SK-N-MC (cell line): ENCODE results near the gene COPS2.

Experiments
- DNase-seq: peaks from one replicate; pipeline ENCODE4 v3.0.0-alpha.2; 2011; ENCODE audit warnings: low read depth, low spot score
- H3K27ac ChIP-seq: fragments of 200-600 bp; sonication (generic); 2 replicates; pipeline ENCODE4 v1.5.1; 2016; ENCODE audit warnings: mixed run types
- H3K36me3 ChIP-seq: fragments of 200-600 bp; sonication (generic); 2 replicates; pipeline ENCODE4 v1.6.1; 2017; ENCODE audit warnings: antibody characterized with exemption, low read length, mixed read lengths; ENCODE audit not compliant: insufficient read depth
- H3K4me3 ChIP-seq: fragments of 200-600 bp; sonication (generic); 2 replicates; pipeline ENCODE4 v1.5.1; 2016
- H3K9ac ChIP-seq: fragments of 200-600 bp; sonication (generic); 2 replicates; pipeline ENCODE4 v1.8.0; 2017; ENCODE audit warnings: mixed run types, mixed read lengths; ENCODE audit not compliant: insufficient read length
- H3K9me3 ChIP-seq: fragments of 200-600 bp; sonication (generic); 2 replicates; pipeline ENCODE4 v1.6.1; 2017; ENCODE audit warnings: low read depth, mild to moderate bottlenecking, antibody characterized with exemption, low read length, moderate library complexity, mixed read lengths
- EZH2 ChIP-seq: fragments of 200-600 bp; sonication (generic); IDR thresholded peaks from one replicate; pipeline ENCODE4 v1.6.1; 2017; ENCODE audit warnings: antibody characterized with exemption
- FOXP2 ChIP-seq: optimal IDR thresholded peaks from 2 replicates; pipeline ENCODE3; 2011; ENCODE audit warnings: mild to moderate bottlenecking, moderate library complexity; ENCODE audit not compliant: insufficient read depth; ENCODE audit errors: extremely low read length, control extremely low read depth
- POLR2AphosphoS5 ChIP-seq: IDR thresholded peaks from 2 replicates; pipeline ENCODE4 v1.6.1; 2012; ENCODE audit warnings: mild to moderate bottlenecking, low read depth, low read length, borderline replicate concordance

COPS2 gene

GRCh38 chr15:49171790-49172189, 16.4 kb upstream of the COPS2 start:
- no peak overlapping the region for H3K4me3 ChIP-seq
- H3K27ac ChIP-seq, result no peak overlapping the region
- no peaks in the 10 kb centered on the region for H3K9me3 ChIP-seq
- H3K9ac ChIP-seq, result no peak overlapping the region
- no peak for TF ChIP-seq EZH2
- no peak for TF ChIP-seq POLR2AphosphoS5
- TF ChIP-seq FOXP2, result no peak
- DNase-seq, result no peak
- no peaks in the 10 kb centered on the region for H3K36me3 ChIP-seq

DNA sequence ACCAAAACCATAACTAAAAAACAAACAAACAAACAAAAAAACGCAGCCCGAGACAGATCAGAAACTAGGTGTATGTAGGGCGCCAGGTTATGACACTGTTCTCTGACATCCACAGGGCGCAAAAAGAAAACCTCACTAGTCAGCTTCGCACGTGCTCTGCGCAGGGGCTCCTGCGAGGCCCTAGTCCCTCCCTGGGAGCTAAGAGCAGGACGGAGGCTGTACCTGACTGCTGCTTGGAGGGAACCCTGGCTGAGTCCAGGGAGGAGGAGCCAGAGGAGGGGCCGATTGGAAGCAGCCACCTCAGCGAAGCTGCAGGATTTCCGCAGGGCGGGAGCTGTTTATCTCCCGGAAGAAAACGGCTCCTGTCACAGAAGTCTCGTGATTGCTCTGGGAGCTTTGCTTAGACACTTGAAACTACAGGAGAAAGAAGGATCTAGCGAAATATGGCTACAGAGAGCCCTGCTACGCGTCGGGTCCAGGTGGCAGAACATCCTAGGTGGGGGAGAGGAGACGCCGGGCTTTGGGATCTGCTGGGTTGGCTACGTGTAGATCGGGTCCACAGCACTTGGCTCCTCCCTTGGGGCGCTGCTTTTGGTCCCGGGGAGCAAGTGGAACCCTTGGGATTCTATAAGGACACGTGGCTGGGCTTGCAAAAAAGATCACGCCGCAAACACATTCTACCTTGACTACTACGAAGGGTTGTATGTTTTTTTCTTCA, 14.6 kb upstream of the COPS2 start, which contains the start of gene GALK2:
TSS of gene GALK2 (plus strand) at position 368 of the 718 bp plus-strand sequence. CDS start at position 444, 76 bp downstream.
- H3K27ac ChIP-seq, result peak within 1 kb of the TSS; percentile 61; the same call in 1 of the 2 replicates
- DNase-seq, result peak; percentile 57

DNA sequence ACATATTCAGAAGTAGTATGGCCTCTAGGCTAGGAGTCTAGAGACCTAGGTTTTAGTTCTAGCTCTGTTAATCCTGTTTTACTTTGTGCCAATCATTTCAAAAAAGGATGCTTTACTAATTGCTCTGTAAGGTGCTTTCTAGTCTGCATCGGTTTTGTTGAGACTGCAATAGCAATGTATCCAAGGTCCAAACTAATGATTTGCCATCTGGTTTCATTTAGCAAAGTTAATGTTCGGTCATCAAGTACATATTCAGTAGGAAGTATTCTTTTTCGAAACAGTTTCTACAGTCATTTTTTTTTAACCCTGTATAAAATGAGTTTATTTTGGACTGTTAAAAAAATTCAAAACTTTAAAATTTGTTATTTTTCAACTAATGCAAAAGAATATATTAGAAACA, 12.6 kb upstream of the COPS2 start:
- no peak overlapping the region for H3K27ac ChIP-seq
- peaks cover under 1% of the 10 kb centered on the region; the same call in 1 of the 2 replicates for H3K36me3 ChIP-seq
- H3K9me3 ChIP-seq, result no peaks in the 10 kb centered on the region
- DNase-seq, result no peak
- H3K9ac ChIP-seq, result no peak overlapping the region
- no peak overlapping the region for H3K4me3 ChIP-seq
- TF ChIP-seq EZH2, result no peak
- TF ChIP-seq FOXP2, result no peak

More for the DNA sequence above, 14.6 kb upstream of the COPS2 start, which contains the start of gene GALK2:
- Histone ChIP-seq H3K4me3 (peak within 1 kb of the TSS; percentile 84), H3K36me3 (no peaks in the 10 kb centered on the region), H3K9me3 (no peaks in the 10 kb centered on the region), H3K9ac (peak within 1 kb of the TSS; percentile 81)
- TF ChIP-seq EZH2 (no peak), FOXP2 (peak; percentile 81), POLR2AphosphoS5 (peak; percentile 72)

- H3K36me3 ChIP-seq, result peaks cover 8% of the 10 kb centered on the region
- no peaks in the 10 kb centered on the region for H3K9me3 ChIP-seq
- no peak overlapping the region for H3K4me3 ChIP-seq
- DNase-seq, result no peak
- no peak overlapping the region for H3K27ac ChIP-seq
- TF ChIP-seq EZH2 (no peak), FOXP2 (no peak), POLR2AphosphoS5 (no peak)
- H3K9ac ChIP-seq, result no peak overlapping the region
Observed at GRCh38 chr15:49164865-49165264, 9.5 kb upstream of the COPS2 start.

DNA sequence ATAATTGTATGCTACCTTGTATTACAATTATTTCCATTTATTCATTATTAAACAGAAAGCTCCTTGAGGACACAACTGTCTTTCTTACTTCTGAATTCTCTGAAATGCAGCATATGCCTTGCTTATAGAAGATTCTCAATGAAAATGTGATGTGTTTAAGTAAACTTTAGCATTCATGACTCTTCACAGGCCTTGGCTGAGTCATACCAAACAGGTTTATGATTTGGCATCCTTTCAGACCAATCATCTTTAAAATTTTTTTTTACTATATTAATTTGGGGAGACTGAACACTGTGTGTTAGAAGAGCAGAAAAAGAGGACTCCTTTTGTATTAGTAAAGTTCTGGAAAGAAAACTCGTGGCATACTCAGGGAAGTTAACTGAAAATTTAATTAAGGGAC, 8.3 kb upstream of the COPS2 start:
- H3K9ac ChIP-seq, result no peak overlapping the region
- H3K36me3 ChIP-seq, result peaks cover 8% of the 10 kb centered on the region
- DNase-seq, result no peak
- H3K9me3 ChIP-seq, result no peaks in the 10 kb centered on the region
- TF ChIP-seq FOXP2, result no peak
- TF ChIP-seq POLR2AphosphoS5, result no peak
- no peak for TF ChIP-seq EZH2
- no peak overlapping the region for H3K27ac ChIP-seq
- H3K4me3 ChIP-seq, result no peak overlapping the region

GRCh38 chr15:49155834-49156627, 632 bp upstream of the COPS2 start:
- peak overlapping the region; percentile 84 for H3K4me3 ChIP-seq
- H3K27ac ChIP-seq, result no peak overlapping the region
- no peak for DNase-seq
- TF ChIP-seq POLR2AphosphoS5 (no peak), EZH2 (no peak), FOXP2 (no peak)
- no peaks in the 10 kb centered on the region for H3K9me3 ChIP-seq
- H3K9ac ChIP-seq, result peak overlapping the region; percentile 68
- peaks cover 5% of the 10 kb centered on the region; the same call in 1 of the 2 replicates for H3K36me3 ChIP-seq

DNA sequence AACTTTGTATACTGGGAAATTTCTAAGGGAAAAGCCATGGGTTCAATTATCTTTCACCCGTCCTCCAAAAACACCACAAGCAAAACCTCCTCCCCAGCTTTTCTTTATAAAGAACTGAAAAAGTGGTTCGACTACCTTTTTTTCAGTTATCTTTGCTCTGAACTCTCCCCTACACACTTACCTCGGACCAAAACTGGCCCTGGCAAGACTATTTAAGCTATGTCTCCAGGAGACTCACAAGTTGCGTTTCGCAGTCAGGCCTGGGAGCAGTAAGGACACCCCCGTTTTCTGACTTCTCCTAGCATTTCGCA, 645 bp downstream of the COPS2 start:
- Histone ChIP-seq H3K36me3 (peaks cover 5% of the 10 kb centered on the region; the same call in 1 of the 2 replicates), H3K9me3 (no peaks in the 10 kb centered on the region), H3K27ac (no peak overlapping the region), H3K9ac (peak overlapping the region; percentile 97), H3K4me3 (peak overlapping the region; percentile 84)
- no peak for DNase-seq
- TF ChIP-seq FOXP2 (no peak), EZH2 (no peak), POLR2AphosphoS5 (no peak)

GRCh38 chr15:49154359-49154758, 1.0 kb downstream of the COPS2 start:
- Histone ChIP-seq H3K9ac (peak overlapping the region; percentile 97), H3K27ac (no peak overlapping the region), H3K9me3 (no peaks in the 10 kb centered on the region), H3K36me3 (peaks cover 5% of the 10 kb centered on the region; the same call in 1 of the 2 replicates), H3K4me3 (peak overlapping the region; percentile 84)
- DNase-seq, result no peak
- TF ChIP-seq POLR2AphosphoS5 (no peak), FOXP2 (no peak), EZH2 (no peak)
